Right ventricle myocardium superior (tissue), 1 donor: Measurements from ENCODE around the gene RYR2. TPM values are rescaled to one million over a fixed set of nuclear protein-coding genes. Genes with fewer than 3 reads are reported as not detected.

Source experiments
- ATAC-seq: fragments of 200-7000 bp; cut with Tn5 transposase; one replicate; pipeline ENCODE4 v1.9.1; 2020; ENCODE audit warnings: mild to moderate bottlenecking; ENCODE audit not compliant: poor library complexity
- DNase-seq: peaks from one replicate; pipeline ENCODE4 v3.0.0-alpha.2; 2020
- intact Hi-C: fragments of 100-400 bp; cut with DNase I; formaldehyde crosslinking; loops from one replicate; pipeline ENCODE4 v1.11.2; 2022
- total RNA-seq: library from RNA; stranded (reverse); fragmentation: NEBNext Ultra II Directional; extraction: Animal tissue kit (Norgen Biotek cat#: 25700); gene quantifications from one replicate; pipeline ENCODE4 v1.2.1, GENCODE V29; 2021
- donor health status: DM: no; HTN: yes; CAD: no; lungs with severe emphysema.

RYR2 gene
- total RNA-seq, 1 donor from 2014 or later = 744 TPM

DNA sequence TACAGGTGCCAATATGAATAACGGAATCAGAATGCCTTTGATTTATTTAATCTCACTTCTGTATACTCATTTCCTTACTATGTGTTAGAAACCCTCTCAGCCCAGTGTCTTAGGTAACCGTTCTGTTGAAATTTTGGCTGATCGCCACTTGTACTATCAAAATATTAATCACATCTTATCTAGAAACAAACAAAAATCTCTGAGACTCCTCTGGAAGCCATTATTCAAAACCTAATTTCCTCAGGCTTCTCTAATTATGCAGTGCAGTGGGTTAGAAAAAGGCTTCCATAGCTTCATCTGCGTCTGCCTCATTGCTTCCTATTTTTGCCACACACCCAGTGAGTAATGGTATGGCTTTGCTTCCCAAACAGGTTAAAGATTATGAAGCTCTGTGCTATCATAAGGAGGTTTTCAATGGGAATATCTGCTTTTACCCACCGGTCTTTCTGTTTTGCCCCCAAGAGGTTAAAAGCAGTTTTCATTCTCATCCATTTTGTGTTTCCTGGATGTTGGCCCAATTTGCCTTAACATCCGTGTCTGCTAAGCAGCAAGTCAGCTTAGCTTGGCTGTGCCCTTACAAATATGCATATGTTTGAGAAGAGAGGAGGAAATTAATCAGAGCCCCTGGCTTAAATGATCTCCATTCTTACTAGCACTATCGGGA is 129.6 kb downstream of the RYR2 start:
- no peak for ATAC-seq
- no peak for DNase-seq
- intact Hi-C loops = no loop called here

DNA sequence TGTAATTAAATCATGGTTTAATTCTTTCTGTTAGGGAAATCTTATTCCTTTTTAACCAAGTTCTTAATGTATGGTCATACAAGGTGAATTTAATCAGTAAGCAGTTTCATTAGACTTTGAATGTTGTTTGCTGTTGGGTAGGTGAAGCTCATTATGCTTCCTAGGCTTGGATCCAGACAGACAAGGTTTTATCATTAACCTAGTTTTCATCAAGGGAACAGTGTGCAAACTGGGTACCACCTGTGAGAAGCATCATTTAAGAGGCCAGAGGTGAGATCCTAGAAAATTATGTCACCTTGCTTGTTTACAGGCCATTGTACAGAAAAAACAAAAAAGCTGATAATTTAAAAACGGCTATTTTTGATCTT is 130.1 kb downstream of the RYR2 start:
- DNase-seq (no peak), ATAC-seq (no peak)
- intact Hi-C loops = no loop called here

DNA sequence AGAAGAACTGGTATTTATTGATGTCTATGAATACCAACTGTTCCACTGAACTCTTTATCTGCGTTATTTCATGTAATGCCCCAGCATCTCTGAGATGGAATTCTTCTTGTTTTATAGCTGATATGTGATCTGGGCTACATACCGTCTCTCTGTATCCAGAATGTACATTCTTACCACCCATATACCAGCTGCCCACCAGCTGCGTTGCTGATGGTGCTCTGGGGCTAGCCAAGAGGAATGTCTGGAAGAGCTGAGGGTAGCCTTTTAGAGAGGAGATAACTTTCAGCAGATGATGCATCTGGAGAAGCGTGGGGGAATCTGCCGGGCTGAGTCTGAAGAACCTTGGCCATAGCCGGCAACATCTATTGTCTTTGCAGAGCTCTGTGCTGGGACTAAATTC is 137.5 kb downstream of the RYR2 start:
- ATAC-seq (peak; percentile 0), DNase-seq (no peak)
- intact Hi-C loops = no loop called here

DNA sequence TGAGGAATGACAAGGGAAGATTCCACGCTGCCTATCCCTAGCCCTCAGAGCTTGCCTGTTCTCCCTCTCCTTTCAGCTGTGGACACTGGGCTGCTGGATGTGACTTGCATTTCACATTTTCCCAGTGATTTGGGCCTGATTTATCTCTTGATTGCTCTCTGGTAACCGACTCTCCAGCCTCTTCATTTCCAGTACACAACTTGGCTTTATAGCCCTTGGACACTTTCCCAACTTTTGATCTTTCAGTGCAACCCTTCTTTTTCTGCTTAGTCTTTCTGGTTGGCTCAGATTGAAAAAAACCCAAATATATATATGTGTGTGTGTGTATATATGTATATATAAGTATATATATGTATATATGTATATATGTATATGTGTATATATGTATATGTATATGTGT is 138.3 kb downstream of the RYR2 start:
- no peak for DNase-seq
- ATAC-seq = no peak
- intact Hi-C loops = no loop called here

DNA sequence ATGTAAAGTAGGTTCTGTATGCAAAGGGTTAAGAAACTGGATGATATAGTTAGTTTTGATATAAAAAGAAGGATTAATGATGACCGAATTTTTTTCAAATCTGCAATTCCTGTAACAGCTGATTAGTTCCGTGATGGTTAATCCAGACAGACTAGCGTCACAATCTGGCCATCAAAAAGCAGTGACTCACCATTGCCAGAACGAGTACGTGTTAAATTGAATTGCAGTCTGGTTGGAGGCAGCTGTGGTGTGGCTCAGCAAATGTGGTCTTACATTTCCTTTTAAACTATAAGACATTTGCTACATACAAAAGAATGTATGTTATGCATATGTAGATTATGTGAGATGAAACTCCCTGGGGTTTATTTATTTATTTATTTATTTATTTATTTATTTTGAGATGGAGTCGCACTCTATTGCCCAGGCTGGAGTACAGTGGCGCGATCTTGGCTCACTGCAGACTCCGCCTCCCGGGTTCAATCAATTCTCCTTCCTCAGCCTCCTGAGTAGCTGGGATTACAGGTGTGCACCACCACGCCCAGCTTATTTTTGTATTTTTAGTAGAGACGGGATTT is 139.8 kb downstream of the RYR2 start:
- intact Hi-C loops = no loop called here
- ATAC-seq (no peak), DNase-seq (no peak)

DNA sequence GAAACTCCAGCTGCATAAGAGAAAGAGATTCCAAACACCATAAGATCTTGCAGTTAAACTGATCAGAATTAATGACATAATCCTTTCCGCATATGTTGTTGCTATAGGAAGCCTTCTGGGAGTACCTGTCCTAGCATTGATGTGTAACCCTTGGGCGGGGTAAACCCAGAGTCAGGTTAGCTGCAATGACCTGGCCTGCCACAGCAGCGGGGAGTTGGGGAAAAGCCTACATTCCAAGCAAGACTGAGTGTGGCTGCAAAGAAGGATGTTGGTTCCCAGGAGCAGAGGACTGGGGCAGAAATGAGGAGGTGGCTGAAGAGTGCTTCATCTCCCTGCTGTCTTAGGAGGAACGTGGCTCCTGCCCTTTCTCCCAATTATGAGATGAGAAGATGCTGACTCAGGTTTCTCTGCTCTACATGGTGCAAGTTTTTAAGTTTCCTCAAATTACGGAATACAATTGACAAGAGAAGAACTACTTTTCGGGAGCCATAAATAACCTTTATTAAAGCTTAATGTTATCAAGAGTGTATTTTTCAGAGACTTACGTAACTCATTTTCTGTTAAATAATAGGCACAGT is 142.1 kb downstream of the RYR2 start:
- intact Hi-C loops = no loop called here
- DNase-seq (no peak), ATAC-seq (peak; percentile 1)

DNA sequence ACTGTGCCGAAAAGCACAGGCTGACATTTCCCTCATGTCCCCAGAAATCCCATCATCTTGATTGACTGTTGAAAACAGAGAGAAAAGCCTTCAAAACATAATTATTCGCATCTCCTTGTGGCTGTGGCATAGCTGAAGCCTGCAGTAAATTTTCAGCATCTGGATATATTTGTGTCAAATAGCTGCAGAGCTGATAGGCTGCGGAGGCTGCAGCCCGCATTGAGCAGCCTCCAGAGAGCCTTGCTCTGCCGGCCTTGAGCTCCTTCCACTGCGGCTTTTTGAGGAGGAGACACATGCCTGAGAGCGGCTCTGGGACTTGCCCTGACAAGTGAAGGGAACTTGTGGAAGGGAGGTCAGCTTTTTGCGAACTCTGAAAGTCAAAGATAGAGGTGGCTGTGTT is 144.7 kb downstream of the RYR2 start:
- intact Hi-C loops = no loop called here
- DNase-seq = no peak
- peak; percentile 2 for ATAC-seq

DNA sequence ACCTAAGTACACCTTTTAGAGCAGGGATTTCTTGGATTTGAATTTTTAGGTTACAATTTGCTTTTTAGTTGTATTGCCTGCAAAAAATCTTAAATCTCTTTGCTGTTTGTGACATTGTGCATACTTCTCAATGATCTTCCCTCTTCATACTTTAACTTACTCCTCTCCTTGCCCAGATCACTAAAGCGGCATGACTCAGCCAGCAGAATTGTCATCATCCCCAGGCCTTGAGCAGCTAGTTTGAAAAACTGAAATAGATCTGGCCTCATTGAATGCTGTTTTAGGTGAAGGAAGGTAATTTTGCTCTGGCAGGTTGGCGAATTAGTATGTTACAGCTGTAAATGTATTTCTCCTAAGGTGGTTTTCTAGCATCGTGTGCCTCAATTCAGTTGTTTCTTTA is 145.9 kb downstream of the RYR2 start:
- intact Hi-C loops = no loop called here
- ATAC-seq (no peak), DNase-seq (no peak)

DNA sequence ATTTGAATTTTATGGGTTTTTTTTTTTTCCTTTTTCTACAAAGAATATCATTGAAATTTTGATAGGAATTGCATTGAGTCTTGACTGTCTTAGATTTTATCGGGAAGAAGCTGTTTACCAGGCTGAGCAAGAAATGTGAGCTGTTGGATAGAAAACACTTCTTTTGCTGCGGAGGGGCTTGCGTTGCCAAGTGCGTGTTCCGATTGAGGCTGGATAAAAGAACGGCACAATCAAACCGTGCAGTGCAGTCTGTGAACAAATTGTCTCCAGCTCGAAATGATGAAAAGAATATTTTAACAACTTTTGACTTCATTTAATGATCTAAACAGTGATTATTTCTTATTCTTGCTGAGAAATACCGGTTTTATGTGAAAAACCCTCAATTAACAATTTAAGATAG is 149.4 kb downstream of the RYR2 start:
- intact Hi-C loops = no loop called here
- DNase-seq (no peak), ATAC-seq (no peak)

DNA sequence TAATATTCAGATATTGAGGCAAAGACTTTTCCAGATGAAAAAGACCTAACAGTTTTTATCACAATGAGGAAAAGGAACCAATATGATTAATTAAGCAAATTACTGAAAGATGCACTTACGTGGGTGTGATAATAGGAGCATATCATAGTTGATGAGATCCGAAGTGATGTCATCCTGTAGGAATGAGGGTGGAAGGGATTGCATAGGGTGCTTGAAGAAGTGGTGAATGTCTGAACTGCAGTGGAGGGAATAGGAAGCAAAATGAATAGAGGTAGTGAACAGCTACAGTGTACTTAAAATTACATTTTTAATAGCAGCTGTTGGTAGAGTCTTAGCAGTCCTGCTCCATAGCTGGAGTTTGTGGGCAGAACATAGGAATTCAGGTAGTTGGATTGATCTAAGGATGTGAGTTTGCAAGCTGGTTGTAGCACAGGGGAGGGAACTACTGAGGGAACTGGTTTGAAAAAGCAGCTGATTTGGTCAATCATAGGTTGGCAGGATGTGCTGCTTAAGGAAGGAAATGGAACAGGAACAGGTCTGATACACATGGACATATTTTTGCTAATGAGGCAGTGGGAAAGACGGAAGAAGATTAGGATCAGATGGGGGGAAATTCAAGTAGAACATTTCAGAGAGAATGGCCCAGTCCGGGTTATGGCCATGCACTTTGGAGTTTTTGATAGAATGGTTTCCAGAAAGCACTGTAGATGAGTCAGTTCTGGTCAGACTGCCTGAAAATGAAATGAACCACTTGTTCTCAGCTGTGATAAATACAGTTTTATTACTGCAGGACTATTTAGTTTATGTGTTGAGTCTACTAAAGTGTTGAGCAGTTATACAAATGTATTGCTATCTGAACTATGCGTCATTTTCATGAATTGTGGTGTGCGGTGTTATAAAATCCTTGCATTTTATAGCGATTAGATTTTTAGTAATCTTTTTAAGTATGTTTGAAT is 155.8 kb downstream of the RYR2 start:
- intact Hi-C loops = no loop called here
- ATAC-seq (peak; percentile 2), DNase-seq (no peak)

DNA sequence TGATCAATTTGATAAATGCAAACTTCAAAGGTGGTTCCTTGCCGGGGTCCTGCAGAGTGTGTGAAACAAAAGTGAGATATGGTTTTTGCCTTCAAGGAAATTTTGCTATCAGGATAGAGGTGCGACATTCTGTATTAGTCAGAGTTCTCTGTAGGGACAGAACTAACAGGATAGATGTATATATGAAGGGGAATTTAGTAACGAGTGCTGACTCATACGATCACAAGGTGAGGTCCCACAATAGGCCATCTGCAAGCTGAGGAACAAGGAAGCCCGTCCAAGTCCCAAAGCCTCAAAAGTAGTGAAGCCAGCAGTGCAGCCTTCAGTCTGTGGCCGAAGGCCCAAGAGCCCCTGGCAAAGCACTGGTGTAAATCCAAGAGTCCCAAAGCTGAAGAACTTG is 157.0 kb downstream of the RYR2 start:
- intact Hi-C loops = no loop called here
- DNase-seq (no peak), ATAC-seq (no peak)

DNA sequence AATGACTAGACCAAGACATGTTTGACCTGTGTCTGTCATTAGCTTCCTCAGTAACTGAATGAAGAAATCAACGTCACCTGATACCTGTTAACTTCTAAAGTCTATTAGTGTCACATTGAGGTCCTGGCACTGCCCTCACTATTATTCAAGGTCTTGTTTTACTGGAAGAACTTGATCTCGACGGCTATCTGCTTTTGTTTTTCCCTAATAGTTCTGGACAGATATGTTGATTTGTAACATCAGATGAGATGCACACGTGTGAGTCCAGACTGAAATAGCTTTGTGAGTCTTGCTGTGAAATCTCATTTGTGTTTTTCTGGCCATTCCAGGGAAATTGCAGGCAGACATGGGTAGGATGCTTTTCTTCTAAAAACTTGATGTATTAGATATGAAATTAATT is 159.2 kb downstream of the RYR2 start:
- ATAC-seq (no peak), DNase-seq (no peak)
- intact Hi-C loops = no loop called here

DNA sequence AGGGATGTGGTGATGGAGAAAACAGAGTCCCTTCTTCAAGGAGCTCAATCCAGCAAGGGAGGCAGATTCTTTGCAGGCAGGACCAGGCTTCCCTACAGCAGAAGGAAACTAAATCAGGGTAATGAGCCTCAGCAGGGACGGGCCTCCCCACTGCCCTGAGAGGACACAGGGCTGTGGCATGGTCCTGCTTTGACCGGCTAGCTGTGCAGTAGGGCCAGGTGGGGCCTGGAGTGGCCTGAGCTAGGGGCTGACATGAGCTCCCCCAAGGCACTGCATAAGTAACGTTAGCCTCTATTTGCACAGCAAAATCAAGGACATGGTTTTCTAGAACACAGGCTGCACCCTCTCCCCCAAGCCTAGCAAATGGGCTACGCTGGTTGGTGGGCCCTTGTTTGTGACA is 162.9 kb downstream of the RYR2 start:
- intact Hi-C loops = no loop called here
- no peak for DNase-seq
- peak; percentile 1 for ATAC-seq

DNA sequence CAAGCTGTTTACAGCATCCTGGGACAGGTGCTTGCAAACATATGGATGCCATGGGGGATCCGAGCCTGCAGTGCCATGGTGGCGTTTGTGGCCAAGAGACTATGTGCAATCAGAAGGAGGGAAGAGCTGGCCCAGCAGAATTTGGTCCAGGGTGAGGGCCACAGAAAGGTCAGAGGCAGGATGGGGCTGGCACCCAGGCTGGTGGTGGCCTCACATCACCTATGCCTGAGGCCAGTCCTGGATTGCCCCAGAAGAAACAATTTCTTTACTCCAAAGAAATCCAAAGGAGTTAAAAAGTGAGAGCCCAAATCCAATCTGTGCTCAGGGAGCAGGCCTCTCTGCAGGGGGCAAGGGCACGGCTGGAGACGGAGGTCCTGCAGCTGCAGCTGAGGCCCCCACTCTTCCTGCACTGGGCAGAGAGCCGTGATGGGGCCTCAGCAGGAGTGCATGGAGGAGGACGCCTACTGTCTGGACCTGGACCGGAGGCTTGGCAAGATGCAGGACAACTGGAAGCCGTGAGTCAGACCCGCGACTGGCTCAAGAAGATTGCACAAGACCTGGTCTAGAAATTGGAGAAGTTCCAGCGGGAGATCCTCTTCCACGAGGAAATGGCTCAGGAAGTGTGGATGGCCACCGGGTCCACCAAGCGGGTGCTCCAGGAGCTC is 163.5 kb downstream of the RYR2 start:
- intact Hi-C loops = no loop called here
- DNase-seq = peak; percentile 74
- ATAC-seq = peak; percentile 46

DNA sequence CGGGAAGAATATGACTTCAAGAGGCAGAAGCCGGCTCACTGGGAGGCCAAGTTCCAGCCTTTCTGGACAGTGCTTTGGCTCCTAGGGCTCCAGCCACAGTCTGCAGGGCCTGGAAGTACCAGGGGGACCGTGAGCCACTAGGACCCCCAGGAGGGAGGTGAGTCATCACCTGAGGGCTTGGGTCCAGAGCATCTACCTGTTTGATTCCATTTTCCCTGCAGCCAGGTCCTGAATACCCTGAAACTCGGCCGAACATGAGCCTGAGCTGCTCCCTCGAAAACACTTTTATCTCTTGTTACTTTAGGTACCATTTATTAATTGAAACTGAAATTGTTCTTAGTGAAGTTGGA is 164.1 kb downstream of the RYR2 start:
- ATAC-seq (peak; percentile 1), DNase-seq (no peak)
- intact Hi-C loops = no loop called here

DNA sequence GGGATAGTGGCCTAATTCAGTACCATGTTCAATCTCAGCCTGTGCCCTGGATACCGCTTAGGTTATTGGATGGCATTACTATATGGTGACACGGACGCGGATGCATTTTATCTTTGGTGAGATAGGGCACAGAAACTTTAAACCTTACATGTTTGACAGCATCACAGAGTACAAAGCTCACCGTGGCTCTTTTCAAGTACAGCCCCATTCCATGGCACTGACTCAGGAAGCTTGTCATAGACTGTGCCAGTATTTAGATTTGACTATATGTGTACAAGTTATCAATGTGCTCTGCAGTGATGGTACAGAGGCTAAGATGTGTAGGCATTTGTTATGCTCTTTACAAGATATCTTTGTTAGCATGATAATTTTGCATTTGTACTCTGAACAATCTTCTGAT is 169.0 kb downstream of the RYR2 start:
- DNase-seq (no peak), ATAC-seq (peak; percentile 19)
- intact Hi-C loops = no loop called here

DNA sequence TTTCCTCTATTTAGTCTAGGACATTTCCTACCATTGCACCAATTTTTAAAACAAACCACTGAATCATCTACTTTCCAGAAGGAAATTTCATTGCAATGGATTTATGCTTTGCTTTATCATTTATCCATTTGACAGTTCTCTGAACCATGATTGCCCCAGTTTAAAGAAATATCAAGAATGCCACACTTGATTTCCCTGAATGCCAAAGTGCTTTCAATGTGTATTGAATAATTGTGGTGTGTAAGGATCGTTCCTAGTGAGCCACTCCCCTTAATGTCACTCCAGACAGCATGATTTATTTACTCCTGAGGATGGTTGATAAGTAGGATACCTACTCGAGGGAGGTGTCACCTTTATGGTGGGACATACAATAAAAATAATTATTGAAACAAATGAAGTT is 169.6 kb downstream of the RYR2 start:
- intact Hi-C loops = no loop called here
- no peak for DNase-seq
- peak; percentile 1 for ATAC-seq

DNA sequence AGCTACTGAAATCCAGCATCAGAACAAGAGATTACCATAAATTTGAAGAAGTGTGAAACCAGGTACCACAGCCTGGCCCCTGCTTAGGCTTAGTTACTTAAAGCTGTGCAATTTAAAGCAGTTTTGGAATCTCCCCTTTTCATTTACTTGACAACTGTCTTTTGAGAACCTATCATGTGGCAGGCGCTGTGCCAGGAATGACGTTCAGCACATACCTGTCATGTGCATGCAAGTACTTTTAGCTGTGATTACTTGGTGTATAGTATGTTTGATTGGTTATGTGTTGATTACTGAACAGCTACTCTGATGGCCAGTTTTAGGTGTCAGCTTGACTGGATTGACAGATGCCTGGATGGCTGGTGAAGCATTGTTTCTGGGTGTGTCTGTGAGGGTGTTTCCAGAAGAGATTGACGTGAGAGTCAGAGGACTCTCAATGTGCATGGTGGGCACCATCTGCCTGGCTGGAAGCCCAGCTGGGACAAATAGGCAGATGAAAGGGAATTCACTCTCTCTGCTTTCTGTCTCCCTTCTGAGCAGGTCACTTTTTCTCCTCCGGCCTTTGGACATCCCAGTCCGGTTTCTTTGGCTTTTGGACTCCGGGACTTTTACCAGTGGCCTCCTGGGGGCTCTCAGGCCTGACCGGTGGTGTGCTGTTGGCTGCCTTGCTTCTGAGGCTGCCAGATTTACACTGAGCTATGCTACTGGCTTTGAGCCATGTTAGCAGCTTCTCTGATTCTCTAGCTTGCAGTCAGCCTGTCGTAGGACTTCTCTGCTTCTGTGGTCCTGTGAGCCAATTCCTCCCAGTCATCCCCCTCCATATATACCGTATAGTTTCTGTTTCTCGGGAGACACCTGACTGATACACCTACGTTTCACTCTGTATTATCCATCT is 178.0 kb downstream of the RYR2 start:
- intact Hi-C loops = no loop called here
- DNase-seq = peak; percentile 52
- peak; percentile 25 for ATAC-seq
